ENCODE results near the gene GALNTL6. TPM values are rescaled to one million over a fixed set of nuclear protein-coding genes. Genes with fewer than 3 reads are reported as not detected.

GALNTL6 gene
- total and polyA plus RNA-seq, 2 experiments from 2014 or later, result not detected

GRCh38 chr4:171932238-171932637 is 119.0 kb downstream of the GALNTL6 start:
- Histone ChIP-seq H3K27me3 (no peaks in the 10 kb centered on the region), H3K27ac (no peak overlapping the region), H3K4me1 (ENCODE audit: low read depth) (no peaks in the 10 kb centered on the region), H3K36me3 (no peaks in the 10 kb centered on the region), H3K4me3 (no peak overlapping the region), H3K9me3 (ENCODE audit: low read depth) (no peaks in the 10 kb centered on the region)
- no peak for DNase-seq (ENCODE audit: low read depth in 1 of 2, low spot score in 1 of 2)
- no peak for TF ChIP-seq CTCF (IDR thresholded peaks at IDR 0.05; ENCODE audit: low read depth, low read length)

DNA sequence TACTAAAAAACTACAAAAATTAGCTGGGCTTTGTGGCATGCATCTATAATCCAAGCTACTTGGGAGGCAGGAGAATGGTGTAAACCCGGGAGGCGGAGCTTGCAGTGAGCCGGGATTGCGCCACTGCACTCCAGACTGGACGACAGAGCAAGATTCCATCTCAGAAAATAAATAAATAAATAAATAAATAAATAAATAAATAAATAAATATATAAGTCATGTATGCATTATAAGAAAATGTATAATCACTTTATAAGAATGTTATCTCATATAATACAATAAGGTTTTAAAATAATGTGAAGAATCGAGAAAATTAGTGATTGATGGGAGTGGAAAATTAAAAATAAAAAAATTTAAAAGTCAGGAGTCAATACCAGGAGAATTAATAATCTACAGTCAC is 127.5 kb downstream of the GALNTL6 start:
- Histone ChIP-seq H3K36me3 (no peaks in the 10 kb centered on the region), H3K27me3 (no peaks in the 10 kb centered on the region), H3K9me3 (ENCODE audit: low read depth) (no peaks in the 10 kb centered on the region), H3K27ac (no peak overlapping the region), H3K4me1 (ENCODE audit: low read depth) (no peaks in the 10 kb centered on the region), H3K4me3 (no peak overlapping the region)
- TF ChIP-seq CTCF (IDR thresholded peaks at IDR 0.05; ENCODE audit: low read depth, low read length), result no peak
- no peak for DNase-seq (ENCODE audit: low read depth in 1 of 2, low spot score in 1 of 2)

- DNase-seq (ENCODE audit: low read depth in 1 of 2, low spot score in 1 of 2), result no peak
- no peak for TF ChIP-seq CTCF (IDR thresholded peaks at IDR 0.05; ENCODE audit: low read depth, low read length)
These were observed 134.2 kb downstream of the GALNTL6 start for GRCh38 chr4:171947400-171947799.

GRCh38 chr4:171948038-171948437 is 134.8 kb downstream of the GALNTL6 start:
- Histone ChIP-seq H3K9me3 (ENCODE audit: low read depth) (no peaks in the 10 kb centered on the region), H3K27ac (no peak overlapping the region), H3K27me3 (no peaks in the 10 kb centered on the region), H3K4me3 (no peak overlapping the region), H3K36me3 (no peaks in the 10 kb centered on the region), H3K4me1 (ENCODE audit: low read depth) (no peaks in the 10 kb centered on the region)
- TF ChIP-seq CTCF (IDR thresholded peaks at IDR 0.05; ENCODE audit: low read depth, low read length), result no peak
- no peak for DNase-seq (ENCODE audit: low read depth in 1 of 2, low spot score in 1 of 2)

More at GRCh38 chr4:171947400-171947799, 134.2 kb downstream of the GALNTL6 start:
- H3K4me1 ChIP-seq (ENCODE audit: low read depth), result no peaks in the 10 kb centered on the region
- H3K36me3 ChIP-seq, result no peaks in the 10 kb centered on the region
- no peaks in the 10 kb centered on the region for H3K27me3 ChIP-seq
- H3K4me3 ChIP-seq, result no peak overlapping the region
- H3K27ac ChIP-seq, result no peak overlapping the region
- no peaks in the 10 kb centered on the region for H3K9me3 ChIP-seq (ENCODE audit: low read depth)

DNA sequence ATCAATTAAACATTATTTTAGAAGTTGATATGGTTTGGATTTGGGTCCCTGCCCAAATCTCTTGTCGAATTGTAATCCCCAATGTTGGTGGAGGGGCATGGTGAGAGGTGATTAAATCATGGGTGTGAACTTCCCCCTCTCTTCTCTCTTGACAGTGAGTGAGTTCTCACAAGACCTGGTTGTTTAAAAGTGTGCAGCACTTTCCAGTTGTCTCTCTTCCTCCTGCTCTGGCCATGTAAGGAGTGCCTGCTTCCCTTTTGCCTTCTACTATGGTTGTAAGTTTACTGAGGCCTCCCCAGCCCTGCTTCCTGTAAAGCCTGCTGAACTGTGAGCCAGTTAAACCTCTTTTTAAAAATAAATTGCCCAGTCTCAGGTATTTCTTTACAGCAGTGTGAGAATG is 141.4 kb downstream of the GALNTL6 start:
- Histone ChIP-seq H3K4me1 (ENCODE audit: low read depth) (no peaks in the 10 kb centered on the region), H3K27me3 (no peaks in the 10 kb centered on the region), H3K36me3 (no peaks in the 10 kb centered on the region), H3K4me3 (no peak overlapping the region), H3K27ac (peak overlapping the region; percentile 66), H3K9me3 (ENCODE audit: low read depth) (no peaks in the 10 kb centered on the region)
- TF ChIP-seq CTCF (IDR thresholded peaks at IDR 0.05; ENCODE audit: low read depth, low read length), result no peak
- peak in 1 of 2 donors; percentile 42 for DNase-seq (ENCODE audit: low read depth in 1 of 2, low spot score in 1 of 2)

- Histone ChIP-seq H3K27ac (no peak overlapping the region), H3K4me3 (no peak overlapping the region), H3K36me3 (no peaks in the 10 kb centered on the region), H3K27me3 (no peaks in the 10 kb centered on the region), H3K9me3 (ENCODE audit: low read depth) (no peaks in the 10 kb centered on the region), H3K4me1 (ENCODE audit: low read depth) (no peaks in the 10 kb centered on the region)
- DNase-seq (ENCODE audit: low read depth in 1 of 2, low spot score in 1 of 2), result no peak
- TF ChIP-seq CTCF (IDR thresholded peaks at IDR 0.05; ENCODE audit: low read depth, low read length), result no peak
These were observed 143.5 kb downstream of the GALNTL6 start for GRCh38 chr4:171956678-171957077.

Data from cardiac muscle cell (in vitro differentiated cells and primary cell).